ENCODE measurements around the gene CES3. TPM values are rescaled to one million over a fixed set of nuclear protein-coding genes. Genes with fewer than 3 reads are reported as not detected.
"Not testable (repeated sequence)": the region's sequence is repeated elsewhere in the genome, so short reads cannot be mapped to it uniquely, and the experiment has no call there.

The CES3 gene
- total RNA-seq, 3 donors from 2014 or later = 0.10 to 0.30 TPM; not detected in 1

- ATAC-seq = peak; percentile 97 to 99
- Mint-ChIP-seq H3K36me3 (ENCODE audit: insufficient read depth) (no peaks in the 10 kb centered on the region), H3K27me3 (ENCODE audit: low read depth) (peaks cover 3% of the 10 kb centered on the region), H3K4me3 (no peak overlapping the region), H3K9me3 (no peaks in the 10 kb centered on the region), H3K4me1 (ENCODE audit: low read depth) (peaks cover 17% of the 10 kb centered on the region)
- DNase-seq = peak; percentile 92
Measured at GRCh38 chr16:66977341-66978113, 16.5 kb downstream of the CES3 start.

- no peak for DNase-seq
- no peak overlapping the region for H3K4me3 Mint-ChIP-seq
- ATAC-seq = no peak
- peaks cover 27% of the 10 kb centered on the region for H3K4me1 Mint-ChIP-seq (ENCODE audit: low read depth)
- no peaks in the 10 kb centered on the region for H3K9me3 Mint-ChIP-seq
- H3K27me3 Mint-ChIP-seq (ENCODE audit: low read depth) = peaks cover 3% of the 10 kb centered on the region
- no peaks in the 10 kb centered on the region for H3K36me3 Mint-ChIP-seq (ENCODE audit: insufficient read depth)
Measured at GRCh38 chr16:66979011-66979717, 18.1 kb downstream of the CES3 start.

GRCh38 chr16:66983033-66983432, 22.0 kb downstream of the CES3 start:
- Mint-ChIP-seq H3K27me3 (ENCODE audit: low read depth) (no peaks in the 10 kb centered on the region), H3K4me3 (no peak overlapping the region), H3K9me3 (no peaks in the 10 kb centered on the region), H3K36me3 (ENCODE audit: insufficient read depth) (no peaks in the 10 kb centered on the region), H3K4me1 (ENCODE audit: low read depth) (peaks cover 38% of the 10 kb centered on the region)
- no peak for DNase-seq
- no peak for ATAC-seq

- H3K4me1 Mint-ChIP-seq (ENCODE audit: low read depth) = peaks cover 38% of the 10 kb centered on the region
- no peaks in the 10 kb centered on the region for H3K9me3 Mint-ChIP-seq
- DNase-seq = peak; percentile 43
Measured at GRCh38 chr16:66984892-66985311, 23.8 kb downstream of the CES3 start.

GRCh38 chr16:66986559-66986958, 25.5 kb downstream of the CES3 start:
- H3K4me3 Mint-ChIP-seq = no peak overlapping the region
- H3K9me3 Mint-ChIP-seq = no peaks in the 10 kb centered on the region
- H3K4me1 Mint-ChIP-seq (ENCODE audit: low read depth) = peaks cover 36% of the 10 kb centered on the region
- no peaks in the 10 kb centered on the region for H3K27me3 Mint-ChIP-seq (ENCODE audit: low read depth)
- ATAC-seq = no peak
- H3K36me3 Mint-ChIP-seq (ENCODE audit: insufficient read depth) = no peaks in the 10 kb centered on the region
- no peak for DNase-seq

More at GRCh38 chr16:66984892-66985311, 23.8 kb downstream of the CES3 start:
- H3K27me3 Mint-ChIP-seq (ENCODE audit: low read depth) = no peaks in the 10 kb centered on the region
- H3K36me3 Mint-ChIP-seq (ENCODE audit: insufficient read depth) = no peaks in the 10 kb centered on the region
- peak overlapping the region; percentile 58 for H3K4me3 Mint-ChIP-seq
- peak; percentile 91 to 92 for ATAC-seq

GRCh38 chr16:66988197-66988788, 27.2 kb downstream of the CES3 start, which contains the start of gene CES4A:
TSS of gene CES4A (plus strand) at chr16:66988589. CDS start at chr16:66988773, 184 bp downstream.
- DNase-seq (no peak), ATAC-seq (no peak)
- Mint-ChIP-seq H3K27me3 (ENCODE audit: low read depth) (no peaks in the 10 kb centered on the region), H3K4me3 (no peak within 1 kb of the TSS), H3K9me3 (no peaks in the 10 kb centered on the region), H3K4me1 (ENCODE audit: low read depth) (peaks cover 29% of the 10 kb centered on the region), H3K36me3 (ENCODE audit: insufficient read depth) (no peaks in the 10 kb centered on the region)

GRCh38 chr16:66991545-66992077, 30.5 kb downstream of the CES3 start:
- DNase-seq (no peak), ATAC-seq (no peak)
- Mint-ChIP-seq H3K4me1 (ENCODE audit: low read depth) (peaks cover 4% of the 10 kb centered on the region), H3K9me3 (no peaks in the 10 kb centered on the region), H3K36me3 (ENCODE audit: insufficient read depth) (no peaks in the 10 kb centered on the region), H3K27me3 (ENCODE audit: low read depth) (no peaks in the 10 kb centered on the region), H3K4me3 (no peak overlapping the region)

- not testable (repeated sequence) for H3K36me3 Mint-ChIP-seq (ENCODE audit: insufficient read depth)
Measured at GRCh38 chr16:66993558-66993957, 32.5 kb downstream of the CES3 start.

GRCh38 chr16:66996324-66996982, 35.4 kb downstream of the CES3 start:
- no peak for ATAC-seq
- H3K4me1 Mint-ChIP-seq (ENCODE audit: low read depth) = peaks cover 14% of the 10 kb centered on the region
- DNase-seq = no peak
- no peak overlapping the region for H3K4me3 Mint-ChIP-seq
- no peaks in the 10 kb centered on the region for H3K27me3 Mint-ChIP-seq (ENCODE audit: low read depth)
- no peaks in the 10 kb centered on the region for H3K9me3 Mint-ChIP-seq
- no peaks in the 10 kb centered on the region for H3K36me3 Mint-ChIP-seq (ENCODE audit: insufficient read depth)

More at GRCh38 chr16:66993558-66993957, 32.5 kb downstream of the CES3 start:
- H3K9me3 Mint-ChIP-seq; DNase-seq; H3K27me3 Mint-ChIP-seq (ENCODE audit: low read depth); H3K4me3 Mint-ChIP-seq; ATAC-seq; H3K4me1 Mint-ChIP-seq (ENCODE audit: low read depth): not testable (repeated sequence)

GRCh38 chr16:66996983-66997358, 35.9 kb downstream of the CES3 start:
- H3K9me3 Mint-ChIP-seq = no peaks in the 10 kb centered on the region
- no peaks in the 10 kb centered on the region for H3K27me3 Mint-ChIP-seq (ENCODE audit: low read depth)
- H3K4me1 Mint-ChIP-seq (ENCODE audit: low read depth) = peaks cover 19% of the 10 kb centered on the region
- no peak for DNase-seq
- H3K4me3 Mint-ChIP-seq = no peak overlapping the region
- H3K36me3 Mint-ChIP-seq (ENCODE audit: insufficient read depth) = no peaks in the 10 kb centered on the region
- ATAC-seq = no peak

GRCh38 chr16:67000384-67001351, 39.6 kb downstream of the CES3 start:
- Mint-ChIP-seq H3K4me1 (ENCODE audit: low read depth) (peaks cover 24% of the 10 kb centered on the region), H3K27me3 (ENCODE audit: low read depth) (no peaks in the 10 kb centered on the region), H3K4me3 (peak overlapping the region; percentile 78), H3K9me3 (no peaks in the 10 kb centered on the region), H3K36me3 (ENCODE audit: insufficient read depth) (peaks cover 6% of the 10 kb centered on the region)
- peak; percentile 38 for DNase-seq
- peak; percentile 79 to 83 for ATAC-seq

GRCh38 chr16:67001726-67002125, 40.7 kb downstream of the CES3 start:
- DNase-seq (no peak), ATAC-seq (no peak)
- H3K27me3 Mint-ChIP-seq (ENCODE audit: low read depth) = no peaks in the 10 kb centered on the region
- peaks cover 9% of the 10 kb centered on the region for H3K36me3 Mint-ChIP-seq (ENCODE audit: insufficient read depth)
- peak overlapping the region; percentile 43 for H3K4me3 Mint-ChIP-seq
- peaks cover 24% of the 10 kb centered on the region for H3K4me1 Mint-ChIP-seq (ENCODE audit: low read depth)
- H3K9me3 Mint-ChIP-seq = no peaks in the 10 kb centered on the region

All from activated T-cell treated with anti-CD3 and anti-CD28 coated beads, Interleukin-2, amount 50 U/mL, for 4 hours (primary cell).